ENCODE results near the gene FADD. TPM values are rescaled to one million over a fixed set of nuclear protein-coding genes. Genes with fewer than 3 reads are reported as not detected.

The FADD gene
- total RNA-seq, 1 donor from 2014 or later = 15.3 TPM

Other genes starting within 250 kb of the FADD start
- not detected in 2 replicates for gene ANO1, start 125.0 kb upstream of the FADD start, total RNA-seq
- gene PPFIA1, start 67.4 kb downstream of the FADD start, total RNA-seq = 43.4 and 48.4 TPM in 2 replicates
- gene CTTN, start 195.2 kb downstream of the FADD start, total RNA-seq = 197 and 201 TPM in 2 replicates

Data from myocyte (in vitro differentiated cells).